ENCODE results near the gene BANP.
"Not testable (repeated sequence)": the region's sequence is repeated elsewhere in the genome, so short reads cannot be mapped to it uniquely, and the experiment has no call there.

BANP gene

DNA sequence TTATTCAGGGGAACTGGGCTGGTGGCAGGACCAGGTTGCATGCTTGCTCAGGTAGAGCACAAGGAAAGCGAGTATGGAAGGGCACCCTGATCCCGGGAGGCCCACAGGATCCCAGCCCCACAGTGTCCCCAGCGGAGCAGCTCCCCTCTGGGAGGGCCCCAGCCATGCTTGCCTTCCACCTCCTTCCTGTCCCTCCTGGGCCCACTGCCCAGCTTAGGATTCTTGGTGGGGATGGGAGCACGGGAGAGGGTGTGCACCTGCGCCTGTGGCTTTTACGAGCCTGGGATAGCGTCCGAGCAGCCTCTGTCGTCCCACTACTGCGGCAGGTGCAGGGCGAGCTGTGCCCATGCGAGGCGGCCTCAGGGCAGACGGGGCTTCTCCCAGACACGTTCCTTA lies 114.5 kb downstream of the BANP start:
- DNase-seq (ENCODE audit: low read depth in 2 of 2), result no peak

DNA sequence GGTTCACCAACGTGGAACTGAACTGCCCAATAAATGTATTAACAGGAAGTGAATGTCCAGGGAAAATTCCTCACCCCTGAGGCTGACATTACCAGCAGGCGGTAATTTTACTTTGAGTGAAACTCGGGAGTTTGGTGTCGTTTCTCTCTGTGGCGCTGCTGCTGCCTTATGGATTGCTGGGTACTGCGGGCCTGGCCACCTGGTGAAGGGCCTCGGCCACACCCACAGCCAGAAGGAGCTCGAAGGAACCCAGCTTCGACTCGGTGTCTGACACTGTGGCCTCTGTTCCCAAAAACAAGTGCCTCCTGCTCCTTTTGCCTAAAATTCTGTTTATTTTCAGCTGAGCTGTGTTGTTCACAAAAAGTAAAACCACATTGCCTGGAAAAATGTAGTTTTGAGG lies 115.0 kb downstream of the BANP start:
- DNase-seq (ENCODE audit: low read depth in 2 of 2), result no peak

GRCh38 chr16:88066680-88067529 lies 115.7 kb downstream of the BANP start:
- DNase-seq (ENCODE audit: low read depth in 2 of 2), result no peak

GRCh38 chr16:88067530-88068411 lies 116.5 kb downstream of the BANP start:
- DNase-seq (ENCODE audit: low read depth in 2 of 2), result no peak

DNA sequence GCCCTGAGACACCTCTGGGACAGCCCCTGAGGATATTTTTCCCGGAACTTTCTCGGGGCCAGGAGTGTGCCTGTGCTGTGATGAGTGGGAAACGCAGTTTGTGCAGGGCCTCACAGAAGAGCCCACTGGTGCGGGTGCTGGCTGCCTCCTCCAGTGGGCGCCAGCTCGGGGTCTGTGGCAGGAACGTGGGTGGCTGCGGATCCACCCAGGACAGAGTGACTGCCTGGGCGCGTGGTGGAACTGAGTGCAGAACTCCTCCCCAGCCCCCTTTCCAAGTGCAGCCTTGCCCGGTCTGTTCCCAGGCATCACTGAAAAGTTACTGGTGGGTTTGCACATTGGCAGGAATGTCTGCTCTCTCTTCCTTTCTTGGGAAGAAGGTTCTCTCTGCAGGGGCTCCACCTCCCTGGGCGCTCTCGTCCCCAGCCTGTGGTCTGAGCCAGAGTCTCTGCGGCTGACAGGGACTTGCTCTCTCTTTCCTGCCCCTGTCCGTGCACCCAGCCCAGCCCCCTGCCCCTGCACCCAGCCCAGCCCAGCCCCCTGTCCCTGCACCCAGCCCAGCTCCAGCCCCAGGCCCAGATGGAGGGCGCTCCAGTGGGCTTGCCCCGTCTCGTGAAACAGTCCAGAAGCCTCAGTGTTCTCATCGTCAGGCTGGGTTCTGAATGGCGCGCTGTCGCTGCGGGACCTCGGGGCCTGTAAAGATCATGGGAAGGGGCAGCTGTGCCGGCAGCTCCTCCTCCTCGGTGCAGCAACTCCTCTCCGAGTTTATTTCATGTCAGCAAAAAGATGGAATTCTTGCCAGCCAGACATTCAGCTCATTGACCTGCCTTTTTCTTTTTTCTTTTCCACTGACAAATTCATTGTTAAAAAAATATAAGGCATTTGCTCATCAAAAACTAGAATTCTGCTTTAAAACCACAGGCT lies 117.5 kb downstream of the BANP start:
- no peak for DNase-seq (ENCODE audit: low read depth in 2 of 2)

- DNase-seq (ENCODE audit: low read depth in 2 of 2), result no peak
Observed at GRCh38 chr16:88069397-88070168, 118.3 kb downstream of the BANP start.

GRCh38 chr16:88070341-88070740 lies 119.1 kb downstream of the BANP start:
- no peak for DNase-seq (ENCODE audit: low read depth in 2 of 2)

DNA sequence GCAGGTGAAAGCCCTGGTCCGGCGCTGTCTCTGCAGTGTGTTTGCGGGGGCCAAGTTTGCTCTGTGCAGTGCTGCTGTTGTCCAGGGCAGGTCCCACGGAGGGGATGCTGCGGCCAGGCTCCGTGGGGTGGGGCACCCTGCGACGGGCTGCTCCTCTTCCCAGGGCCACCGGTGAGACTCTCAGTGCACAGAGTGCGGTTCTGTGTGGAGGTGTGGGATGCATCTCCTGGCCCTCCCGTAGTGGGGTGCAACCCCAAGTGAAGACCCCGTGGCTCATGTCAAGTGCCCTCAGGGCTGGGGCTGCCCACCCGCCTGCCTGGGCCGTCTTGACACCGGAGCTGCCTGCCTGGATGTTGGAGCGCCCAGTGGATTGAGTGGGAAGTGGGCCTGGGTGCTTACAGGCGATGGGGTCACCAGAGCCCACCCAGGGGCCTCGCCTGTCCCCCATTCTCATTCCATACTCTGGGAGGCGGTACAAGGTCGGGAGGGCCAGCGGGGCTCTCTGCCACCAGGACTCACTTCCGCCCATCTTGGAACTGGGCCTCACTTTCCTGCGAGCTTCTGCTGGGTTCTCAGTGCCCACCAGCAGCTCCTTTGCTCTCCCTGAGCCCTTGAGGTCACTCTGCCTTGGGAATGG lies 119.9 kb downstream of the BANP start:
- no peak for DNase-seq (ENCODE audit: low read depth in 2 of 2)

GRCh38 chr16:88071908-88072307 lies 120.7 kb downstream of the BANP start:
- no peak for DNase-seq (ENCODE audit: low read depth in 2 of 2)

DNA sequence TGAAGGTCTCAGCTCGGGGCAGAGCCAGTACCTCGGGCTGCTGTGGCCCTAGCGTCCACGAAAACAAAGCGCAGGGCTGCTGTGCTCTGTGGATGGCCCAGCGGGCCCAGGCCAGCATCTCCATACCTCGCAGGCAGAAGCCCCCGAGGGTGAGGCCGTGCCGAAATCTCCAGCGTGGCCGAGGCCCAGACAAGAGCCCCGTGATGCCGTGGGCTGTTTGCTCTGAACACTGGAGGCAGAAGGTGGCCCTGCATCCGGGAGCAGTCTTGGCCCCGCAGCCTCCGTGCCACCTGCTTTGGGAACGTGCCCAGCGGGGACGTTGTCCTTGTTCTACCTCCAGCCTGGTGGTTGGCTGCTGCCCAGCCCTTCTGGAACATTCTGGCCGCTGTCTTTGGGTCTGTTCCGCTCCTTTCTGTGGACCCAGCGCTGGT lies 121.4 kb downstream of the BANP start:
- no peak for DNase-seq (ENCODE audit: low read depth in 2 of 2)

- DNase-seq (ENCODE audit: low read depth in 2 of 2), result no peak
Observed at GRCh38 chr16:88073201-88073721, 122.0 kb downstream of the BANP start.

DNA sequence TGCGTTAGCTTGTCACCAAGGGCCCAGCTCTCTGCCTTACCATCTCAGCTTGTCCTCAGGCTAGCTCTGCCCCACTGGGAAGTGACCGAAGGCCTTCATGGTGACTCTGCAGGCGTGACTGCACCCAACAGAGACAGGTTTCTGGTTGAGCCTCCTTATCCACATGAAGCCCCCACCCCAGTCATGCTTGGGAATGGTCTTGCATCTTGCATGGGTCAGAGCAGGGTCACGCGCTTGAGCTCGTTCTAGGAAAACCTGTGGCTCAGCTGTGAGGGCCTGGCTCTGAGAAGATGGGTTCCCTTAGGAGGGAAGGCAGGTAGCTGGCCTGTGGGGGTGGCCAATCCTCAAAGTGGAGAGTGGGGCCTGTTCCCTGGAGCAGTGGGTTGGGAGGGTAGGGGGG lies 122.8 kb downstream of the BANP start:
- no peak for DNase-seq (ENCODE audit: low read depth in 2 of 2)

DNA sequence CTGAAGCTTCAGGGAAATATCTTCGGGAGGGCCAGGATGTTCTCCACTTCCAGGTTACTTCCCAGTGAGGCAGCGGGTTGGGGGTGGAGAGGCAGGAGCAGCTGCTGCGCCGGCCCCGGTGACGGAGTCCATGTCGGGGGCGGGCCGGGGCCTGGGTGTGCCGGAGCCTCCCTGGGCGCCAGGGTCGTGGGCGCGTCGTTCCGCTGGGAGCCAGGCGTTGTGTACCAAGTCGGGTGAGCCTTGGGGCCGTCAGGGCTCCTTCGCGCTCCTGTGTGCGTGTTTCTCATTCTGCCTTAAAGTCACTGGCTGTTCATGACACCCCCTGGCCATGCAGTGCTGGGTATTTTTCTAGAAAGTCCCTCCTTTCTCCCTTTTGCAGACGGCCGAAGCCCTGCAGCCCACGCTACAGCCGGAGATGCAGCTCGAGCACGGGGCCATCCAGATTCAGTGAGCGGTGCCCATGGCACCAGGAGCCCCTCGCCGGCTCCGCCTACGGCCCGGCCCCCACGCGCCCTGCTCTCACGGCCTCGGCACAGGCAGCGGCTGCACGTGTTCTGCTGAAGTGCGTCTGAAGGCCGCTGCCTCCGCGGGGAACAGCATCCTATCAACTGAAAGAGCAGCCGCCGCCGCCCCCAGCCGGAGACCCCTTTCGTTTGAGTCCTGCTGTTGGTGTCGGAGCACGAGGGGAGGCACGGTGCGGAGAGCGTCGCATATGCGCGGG lies 125.1 kb downstream of the BANP start:
- DNase-seq (ENCODE audit: low read depth in 2 of 2), result no peak

GRCh38 chr16:88076932-88077320 lies 125.7 kb downstream of the BANP start:
- DNase-seq (ENCODE audit: low read depth in 2 of 2), result not testable (repeated sequence)

- no peak for DNase-seq (ENCODE audit: low read depth in 2 of 2)
Observed at GRCh38 chr16:88077328-88078108, 126.3 kb downstream of the BANP start.

DNA sequence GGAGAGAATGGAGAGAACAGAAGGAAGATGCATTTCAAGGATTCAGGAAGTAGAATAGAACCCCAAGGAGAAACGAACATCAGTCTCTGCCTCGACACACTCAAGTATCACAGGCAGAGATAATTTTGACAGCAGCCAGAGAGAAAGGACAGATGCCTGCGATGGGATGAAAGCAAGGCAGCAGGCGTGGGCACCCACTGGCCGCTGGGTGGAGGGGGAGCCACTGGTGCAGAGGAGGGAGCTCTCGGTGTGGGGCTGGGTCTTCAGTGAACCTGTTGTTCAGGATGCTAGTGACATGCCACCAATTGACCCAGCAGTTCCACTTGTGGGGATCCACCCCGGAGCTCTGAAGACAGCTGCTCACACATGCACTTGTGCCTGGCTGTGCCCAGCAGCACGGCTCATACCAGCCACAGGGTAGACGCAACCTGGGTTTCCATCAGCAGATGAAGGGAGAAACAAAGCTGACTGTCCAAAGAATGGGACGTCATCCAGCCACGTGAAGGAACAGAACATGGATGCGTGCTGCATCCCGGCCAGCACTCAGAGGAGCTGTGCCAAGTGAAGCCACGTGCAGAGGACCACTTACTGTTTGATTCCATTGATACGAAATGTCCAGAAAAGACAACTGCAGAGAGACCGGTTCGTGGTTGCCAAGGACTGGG lies 127.0 kb downstream of the BANP start:
- DNase-seq (ENCODE audit: low read depth in 2 of 2), result no peak

DNA sequence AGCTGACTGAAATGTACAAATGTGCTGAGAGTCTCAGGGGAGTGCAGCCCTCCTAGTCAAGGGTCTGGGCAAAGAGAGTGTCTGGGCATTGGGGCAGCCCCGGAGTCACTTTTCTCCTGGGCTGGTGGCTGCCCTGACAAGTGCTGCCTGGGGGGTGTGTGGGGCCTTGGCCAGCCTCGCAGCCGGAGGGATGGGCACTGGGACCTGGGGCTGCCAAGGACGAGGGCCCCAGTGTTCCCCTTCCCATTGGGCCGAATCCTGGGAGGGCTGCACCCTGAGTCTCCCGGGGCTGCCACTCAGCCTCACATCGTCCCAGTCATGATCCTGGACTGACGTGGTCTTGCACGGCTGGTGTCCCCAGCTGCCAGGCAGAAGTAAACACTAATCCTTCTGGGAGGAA lies 132.3 kb downstream of the BANP start:
- DNase-seq (ENCODE audit: low read depth in 2 of 2), result no peak

DNA sequence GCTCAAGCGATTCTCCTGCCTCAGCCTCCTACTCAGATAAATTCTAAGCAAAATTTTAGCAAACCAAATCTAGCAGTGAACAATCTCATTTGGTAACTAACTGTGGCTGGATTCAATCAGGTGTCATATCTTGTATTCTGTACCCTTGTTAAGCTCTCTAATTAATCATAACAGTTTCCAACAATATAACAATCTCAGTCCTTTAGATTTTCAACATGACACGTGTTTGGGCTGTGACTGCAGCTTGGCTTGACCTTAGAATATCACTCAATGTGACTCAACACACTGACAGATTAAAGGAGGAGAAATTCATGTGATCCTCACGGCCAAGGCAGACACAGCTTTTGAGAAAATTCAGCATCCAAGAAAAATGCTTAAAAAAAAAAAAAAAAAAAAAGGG lies 133.6 kb downstream of the BANP start:
- DNase-seq (ENCODE audit: low read depth in 2 of 2), result no peak

Measured in stimulated activated CD8-positive, alpha-beta memory T cell treated with anti-CD3 and anti-CD28 coated beads, Interleukin-7, amount 100 ng/mL, for 1 hour (primary cell).